ENCODE results near the gene EPB41L3. TPM values are rescaled to one million over a fixed set of nuclear protein-coding genes. Genes with fewer than 3 reads are reported as not detected.
A peak's percentile ranks its signal among the peaks of the same experiment; 100 is the strongest.

Gene EPB41L3
- polyA plus RNA-seq, 2 of the 4 experiments (the other 2 are of a cell fraction) = 0.46 to 1.00 TPM

DNA sequence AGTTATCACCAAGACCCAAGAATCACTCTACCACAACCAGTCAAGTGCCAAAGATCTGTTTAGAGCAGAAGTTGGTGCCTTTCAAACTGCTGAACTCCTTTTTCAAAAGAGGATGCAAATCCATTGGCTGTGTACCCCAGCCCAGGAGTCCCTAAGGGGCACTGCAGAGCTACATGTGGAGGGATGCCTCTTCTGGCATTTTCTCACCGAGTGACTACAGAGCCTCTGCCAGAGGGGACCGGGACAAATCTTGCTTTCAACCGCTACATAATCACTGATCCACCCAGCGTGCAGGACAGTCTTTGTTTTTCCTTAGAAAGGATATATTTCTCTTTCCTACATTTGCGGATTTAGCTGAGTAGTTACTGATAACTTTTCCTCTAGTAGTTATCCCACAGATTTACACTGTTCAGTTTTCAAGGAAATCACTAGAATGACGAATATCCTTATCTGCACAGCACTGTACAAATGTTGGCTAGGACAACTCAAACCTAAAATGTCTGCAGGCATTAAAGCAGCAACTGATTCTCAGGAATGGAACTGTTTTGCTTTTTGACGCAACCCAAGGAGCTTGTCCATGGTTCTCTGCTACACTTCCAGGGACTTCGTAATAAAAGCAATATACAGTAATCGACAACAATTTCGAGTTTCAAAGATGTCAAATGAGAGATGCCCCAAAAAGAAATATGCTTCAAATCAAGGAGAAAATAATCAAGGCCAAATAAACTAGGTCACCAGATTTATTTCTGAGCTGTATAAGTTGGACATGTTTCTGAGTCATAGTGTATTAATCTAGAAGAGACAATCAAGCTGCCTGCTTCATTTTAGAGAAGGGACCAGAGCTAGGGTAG lies 24.1 kb downstream of the EPB41L3 start:
- ATAC-seq (no peak), FAIRE-seq (no peak), DNase-seq (ENCODE audit: low read depth in 1 of 2, low spot score in 1 of 2) (no peak)
- WGBS (ENCODE audit: missing lambda C conversion rate) = 21% methylated on average over 10 of the region's 10 CpGs
- ChIA-PET CTCF (no interaction called here), POLR2A (no interaction called here)
- Histone ChIP-seq H3K27ac (no peak overlapping the region), H3K4me3 (no peak overlapping the region), H3K4me1 (no peaks in the 10 kb centered on the region), H3K4me2 (no peak overlapping the region), H3K9me3 (no peaks in the 10 kb centered on the region)
- TF ChIP-seq TFCP2L1 (CRISPR knock-in tag; IDR thresholded peaks at IDR 0.05) (no peak), RAD21 (conservative IDR thresholded peaks at IDR 0.05 in 1 of 2, IDR thresholded peaks at IDR 0.05 in 1 of 2) (no peak), ZFP36 (IDR thresholded peaks at IDR 0.05; ENCODE audit: borderline replicate concordance, partially characterized antibody) (no peak), RARB (CRISPR knock-in tag; IDR thresholded peaks at IDR 0.05) (no peak), MYC (IDR thresholded peaks at IDR 0.05; ENCODE audit: borderline replicate concordance, low read length) (no peak), POLR2AphosphoS2 (conservative IDR thresholded peaks at IDR 0.05; ENCODE audit: low read length) (no peak), NPAS2 (CRISPR knock-in tag; IDR thresholded peaks at IDR 0.05; ENCODE audit: borderline replicate concordance) (no peak), RFX5 (IDR thresholded peaks at IDR 0.05) (no peak), HOXA7 (CRISPR knock-in tag; IDR thresholded peaks at IDR 0.05) (no peak), ZNF302 (CRISPR knock-in tag; IDR thresholded peaks at IDR 0.05) (no peak)
- TF ChIP-seq, protein P1, sequence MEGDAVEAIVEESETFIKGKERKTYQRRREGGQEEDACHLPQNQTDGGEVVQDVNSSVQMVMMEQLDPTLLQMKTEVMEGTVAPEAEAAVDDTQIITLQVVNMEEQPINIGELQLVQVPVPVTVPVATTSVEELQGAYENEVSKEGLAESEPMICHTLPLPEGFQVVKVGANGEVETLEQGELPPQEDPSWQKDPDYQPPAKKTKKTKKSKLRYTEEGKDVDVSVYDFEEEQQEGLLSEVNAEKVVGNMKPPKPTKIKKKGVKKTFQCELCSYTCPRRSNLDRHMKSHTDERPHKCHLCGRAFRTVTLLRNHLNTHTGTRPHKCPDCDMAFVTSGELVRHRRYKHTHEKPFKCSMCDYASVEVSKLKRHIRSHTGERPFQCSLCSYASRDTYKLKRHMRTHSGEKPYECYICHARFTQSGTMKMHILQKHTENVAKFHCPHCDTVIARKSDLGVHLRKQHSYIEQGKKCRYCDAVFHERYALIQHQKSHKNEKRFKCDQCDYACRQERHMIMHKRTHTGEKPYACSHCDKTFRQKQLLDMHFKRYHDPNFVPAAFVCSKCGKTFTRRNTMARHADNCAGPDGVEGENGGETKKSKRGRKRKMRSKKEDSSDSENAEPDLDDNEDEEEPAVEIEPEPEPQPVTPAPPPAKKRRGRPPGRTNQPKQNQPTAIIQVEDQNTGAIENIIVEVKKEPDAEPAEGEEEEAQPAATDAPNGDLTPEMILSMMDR (IDR thresholded peaks at IDR 0.05) = no peak
- TF ChIP-seq, protein P2, sequence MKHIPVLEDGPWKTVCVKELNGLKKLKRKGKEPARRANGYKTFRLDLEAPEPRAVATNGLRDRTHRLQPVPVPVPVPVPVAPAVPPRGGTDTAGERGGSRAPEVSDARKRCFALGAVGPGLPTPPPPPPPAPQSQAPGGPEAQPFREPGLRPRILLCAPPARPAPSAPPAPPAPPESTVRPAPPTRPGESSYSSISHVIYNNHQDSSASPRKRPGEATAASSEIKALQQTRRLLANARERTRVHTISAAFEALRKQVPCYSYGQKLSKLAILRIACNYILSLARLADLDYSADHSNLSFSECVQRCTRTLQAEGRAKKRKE (CRISPR knock-in tag; IDR thresholded peaks at IDR 0.05; ENCODE audit: low read depth) = no peak

DNA sequence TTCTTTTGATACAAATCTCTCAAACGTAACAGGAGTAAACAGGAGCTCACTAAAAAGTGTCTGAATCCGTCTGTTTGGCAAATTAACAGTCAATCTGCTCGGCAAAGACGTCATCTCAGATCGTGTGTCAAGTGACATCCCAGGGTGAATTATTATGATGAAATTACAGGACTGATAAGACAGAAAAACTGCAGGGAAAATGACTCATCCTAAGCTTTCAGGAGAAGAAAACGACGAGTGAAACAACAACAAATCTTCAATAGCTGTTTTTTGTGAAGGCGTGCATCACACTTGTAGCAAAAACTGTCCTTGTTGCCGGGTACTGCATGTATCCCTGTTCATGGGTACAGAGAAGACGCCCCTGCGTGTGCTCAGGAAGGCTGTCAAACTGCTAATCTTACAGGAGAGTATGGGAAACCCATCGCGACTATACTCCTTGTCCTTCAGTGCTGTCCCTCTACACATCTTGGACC lies 24.9 kb downstream of the EPB41L3 start:
- FAIRE-seq = no peak
- ChIA-PET CTCF (no interaction called here), POLR2A (no interaction called here)
- H3K4me1 ChIP-seq = no peaks in the 10 kb centered on the region
- ATAC-seq = no peak
- H3K4me3 ChIP-seq = no peak overlapping the region
- no peak for DNase-seq (ENCODE audit: low read depth in 1 of 2, low spot score in 1 of 2)
- H3K9me3 ChIP-seq = no peaks in the 10 kb centered on the region
- TF ChIP-seq CBX8 (IDR thresholded peaks at IDR 0.05) (no peak), EP300 (IDR thresholded peaks at IDR 0.05) (no peak), CEBPB (IDR thresholded peaks at IDR 0.05) (no peak), FOSL2 (IDR thresholded peaks at IDR 0.05) (no peak), FOSL2 (CRISPR knock-in tag; IDR thresholded peaks at IDR 0.05) (0 out of 2 replicates have a peak, but pooled peaks have one; percentile 6)
- TF ChIP-seq, protein P3, sequence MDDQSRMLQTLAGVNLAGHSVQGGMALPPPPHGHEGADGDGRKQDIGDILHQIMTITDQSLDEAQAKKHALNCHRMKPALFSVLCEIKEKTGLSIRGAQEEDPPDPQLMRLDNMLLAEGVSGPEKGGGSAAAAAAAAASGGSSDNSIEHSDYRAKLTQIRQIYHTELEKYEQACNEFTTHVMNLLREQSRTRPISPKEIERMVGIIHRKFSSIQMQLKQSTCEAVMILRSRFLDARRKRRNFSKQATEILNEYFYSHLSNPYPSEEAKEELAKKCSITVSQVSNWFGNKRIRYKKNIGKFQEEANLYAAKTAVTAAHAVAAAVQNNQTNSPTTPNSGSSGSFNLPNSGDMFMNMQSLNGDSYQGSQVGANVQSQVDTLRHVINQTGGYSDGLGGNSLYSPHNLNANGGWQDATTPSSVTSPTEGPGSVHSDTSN (IDR thresholded peaks at IDR 0.05) = no peak
- TF ChIP-seq, protein P1 (IDR thresholded peaks at IDR 0.05) = no peak
- H3K27ac ChIP-seq = no peak overlapping the region
- 15% methylated on average over 13 of the region's 13 CpGs for WGBS (ENCODE audit: missing lambda C conversion rate)
- H3K4me2 ChIP-seq = no peak overlapping the region

All from A549 (cell line).